ENCODE results near the gene CA10. TPM values are rescaled to one million over a fixed set of nuclear protein-coding genes. Genes with fewer than 3 reads are reported as not detected.

Gene CA10
- total RNA-seq, 1 donor from 2014 or later: not detected

- no peak for DNase-seq (ENCODE audit: extremely low read depth, low read depth, low spot score)
These were observed 337.7 kb downstream of the CA10 start for GRCh38 chr17:51820766-51821165.

GRCh38 chr17:51820252-51820651 is 338.3 kb downstream of the CA10 start:
- DNase-seq (ENCODE audit: extremely low read depth, low read depth, low spot score): no peak

- no peak for DNase-seq (ENCODE audit: extremely low read depth, low read depth, low spot score)
These were observed 338.9 kb downstream of the CA10 start for GRCh38 chr17:51819341-51820219.

- no peak for DNase-seq (ENCODE audit: extremely low read depth, low read depth, low spot score)
These were observed 339.7 kb downstream of the CA10 start for GRCh38 chr17:51818777-51819176.

GRCh38 chr17:51817955-51818354 is 340.6 kb downstream of the CA10 start:
- DNase-seq (ENCODE audit: extremely low read depth, low read depth, low spot score): no peak

GRCh38 chr17:51817117-51817516 is 341.4 kb downstream of the CA10 start:
- DNase-seq (ENCODE audit: extremely low read depth, low read depth, low spot score): no peak

GRCh38 chr17:51815097-51815496 is 343.4 kb downstream of the CA10 start:
- DNase-seq (ENCODE audit: extremely low read depth, low read depth, low spot score): no peak

GRCh38 chr17:51814521-51814920 is 344.0 kb downstream of the CA10 start:
- no peak for DNase-seq (ENCODE audit: extremely low read depth, low read depth, low spot score)

GRCh38 chr17:51813784-51814174 is 344.7 kb downstream of the CA10 start:
- no peak for DNase-seq (ENCODE audit: extremely low read depth, low read depth, low spot score)

- DNase-seq (ENCODE audit: extremely low read depth, low read depth, low spot score): no peak
These were observed 345.3 kb downstream of the CA10 start for GRCh38 chr17:51813140-51813783.

GRCh38 chr17:51807460-51807859 is 351.1 kb downstream of the CA10 start:
- DNase-seq (ENCODE audit: extremely low read depth, low read depth, low spot score): no peak

- no peak for DNase-seq (ENCODE audit: extremely low read depth, low read depth, low spot score)
These were observed 352.7 kb downstream of the CA10 start for GRCh38 chr17:51805765-51806164.

GRCh38 chr17:51805185-51805584 is 353.3 kb downstream of the CA10 start:
- DNase-seq (ENCODE audit: extremely low read depth, low read depth, low spot score): no peak

GRCh38 chr17:51803161-51803560 is 355.4 kb downstream of the CA10 start:
- no peak for DNase-seq (ENCODE audit: extremely low read depth, low read depth, low spot score)

- no peak for DNase-seq (ENCODE audit: extremely low read depth, low read depth, low spot score)
These were observed 356.0 kb downstream of the CA10 start for GRCh38 chr17:51802544-51802943.

GRCh38 chr17:51801626-51802025 is 356.9 kb downstream of the CA10 start:
- DNase-seq (ENCODE audit: extremely low read depth, low read depth, low spot score): no peak

- DNase-seq (ENCODE audit: extremely low read depth, low read depth, low spot score): no peak
These were observed 358.5 kb downstream of the CA10 start for GRCh38 chr17:51799981-51800380.

GRCh38 chr17:51799240-51799639 is 359.3 kb downstream of the CA10 start:
- no peak for DNase-seq (ENCODE audit: extremely low read depth, low read depth, low spot score)

- no peak for DNase-seq (ENCODE audit: extremely low read depth, low read depth, low spot score)
These were observed 361.4 kb downstream of the CA10 start for GRCh38 chr17:51797150-51797549.

GRCh38 chr17:51796026-51796425 is 362.5 kb downstream of the CA10 start:
- DNase-seq (ENCODE audit: extremely low read depth, low read depth, low spot score): no peak

GRCh38 chr17:51795401-51795800 is 363.1 kb downstream of the CA10 start:
- DNase-seq (ENCODE audit: extremely low read depth, low read depth, low spot score): no peak

GRCh38 chr17:51794466-51794865 is 364.0 kb downstream of the CA10 start:
- no peak for DNase-seq (ENCODE audit: extremely low read depth, low read depth, low spot score)

Data from glomerular endothelial cell (primary cell).